ENCODE measurements around the gene FOXN3. TPM values are rescaled to one million over a fixed set of nuclear protein-coding genes. Genes with fewer than 3 reads are reported as not detected.

Gene FOXN3
- polyA plus RNA-seq, 1 of the 3 experiments (the other 2 are of a cell fraction), result 9.8 TPM

DNA sequence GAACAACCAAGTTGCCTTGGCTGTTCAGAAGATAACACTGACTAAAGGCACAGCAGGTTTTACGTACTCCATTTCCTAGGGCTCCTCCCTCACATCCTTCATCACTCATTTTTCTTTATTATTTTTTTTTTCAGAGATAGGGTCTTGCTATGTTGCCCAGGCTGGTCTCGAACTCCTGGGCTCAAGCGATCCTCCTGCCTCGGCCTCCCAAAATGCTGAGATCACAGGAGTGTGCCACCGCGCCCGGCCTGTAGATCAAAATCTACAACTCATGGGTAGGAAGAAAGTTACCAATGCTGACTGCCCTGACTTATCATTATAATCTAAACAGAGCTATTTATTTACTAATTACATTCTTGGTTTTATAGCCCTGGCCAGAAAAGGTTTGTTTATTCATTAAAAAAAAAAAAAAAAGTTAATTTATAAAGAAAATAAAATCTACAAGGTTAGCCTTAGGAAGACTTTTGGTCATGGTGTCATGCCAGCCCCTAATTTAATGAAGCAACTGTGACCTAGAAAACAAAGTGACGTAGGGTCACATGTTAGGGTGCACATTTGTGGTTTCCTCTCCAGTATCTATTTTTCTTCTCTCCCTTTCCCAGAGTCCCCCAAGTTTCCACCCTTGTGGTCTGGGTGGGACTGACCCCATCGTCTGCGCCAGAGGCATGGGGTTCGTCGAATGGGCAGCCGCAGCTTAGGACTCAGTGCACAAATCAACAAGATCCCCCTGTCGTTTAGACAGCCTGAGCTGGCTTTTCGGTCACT, 19.0 kb upstream of the FOXN3 start (continued):
- TF ChIP-seq, protein P1, sequence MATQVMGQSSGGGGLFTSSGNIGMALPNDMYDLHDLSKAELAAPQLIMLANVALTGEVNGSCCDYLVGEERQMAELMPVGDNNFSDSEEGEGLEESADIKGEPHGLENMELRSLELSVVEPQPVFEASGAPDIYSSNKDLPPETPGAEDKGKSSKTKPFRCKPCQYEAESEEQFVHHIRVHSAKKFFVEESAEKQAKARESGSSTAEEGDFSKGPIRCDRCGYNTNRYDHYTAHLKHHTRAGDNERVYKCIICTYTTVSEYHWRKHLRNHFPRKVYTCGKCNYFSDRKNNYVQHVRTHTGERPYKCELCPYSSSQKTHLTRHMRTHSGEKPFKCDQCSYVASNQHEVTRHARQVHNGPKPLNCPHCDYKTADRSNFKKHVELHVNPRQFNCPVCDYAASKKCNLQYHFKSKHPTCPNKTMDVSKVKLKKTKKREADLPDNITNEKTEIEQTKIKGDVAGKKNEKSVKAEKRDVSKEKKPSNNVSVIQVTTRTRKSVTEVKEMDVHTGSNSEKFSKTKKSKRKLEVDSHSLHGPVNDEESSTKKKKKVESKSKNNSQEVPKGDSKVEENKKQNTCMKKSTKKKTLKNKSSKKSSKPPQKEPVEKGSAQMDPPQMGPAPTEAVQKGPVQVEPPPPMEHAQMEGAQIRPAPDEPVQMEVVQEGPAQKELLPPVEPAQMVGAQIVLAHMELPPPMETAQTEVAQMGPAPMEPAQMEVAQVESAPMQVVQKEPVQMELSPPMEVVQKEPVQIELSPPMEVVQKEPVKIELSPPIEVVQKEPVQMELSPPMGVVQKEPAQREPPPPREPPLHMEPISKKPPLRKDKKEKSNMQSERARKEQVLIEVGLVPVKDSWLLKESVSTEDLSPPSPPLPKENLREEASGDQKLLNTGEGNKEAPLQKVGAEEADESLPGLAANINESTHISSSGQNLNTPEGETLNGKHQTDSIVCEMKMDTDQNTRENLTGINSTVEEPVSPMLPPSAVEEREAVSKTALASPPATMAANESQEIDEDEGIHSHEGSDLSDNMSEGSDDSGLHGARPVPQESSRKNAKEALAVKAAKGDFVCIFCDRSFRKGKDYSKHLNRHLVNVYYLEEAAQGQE (IDR thresholded peaks at IDR 0.05; ENCODE audit: low read depth, low read length), result no peak
- TF ChIP-seq TAF1 (IDR thresholded peaks at IDR 0.05; ENCODE audit: borderline replicate concordance, low read depth, low read length) (no peak), FOSL2 (IDR thresholded peaks at IDR 0.05; ENCODE audit: borderline replicate concordance, low read depth) (no peak), JUND (IDR thresholded peaks at IDR 0.05) (no peak), MXI1 (IDR thresholded peaks at IDR 0.05; ENCODE audit: low read depth, low read length) (no peak), RXRA (IDR thresholded peaks at IDR 0.05; ENCODE audit: borderline replicate concordance, low read depth) (no peak), MEF2A (IDR thresholded peaks at IDR 0.05; ENCODE audit: borderline replicate concordance, low read depth) (no peak), FOXJ3 (CRISPR knock-in tag; IDR thresholded peaks at IDR 0.05) (no peak), NFIC (IDR thresholded peaks at IDR 0.05; ENCODE audit: borderline replicate concordance) (no peak)

DNA sequence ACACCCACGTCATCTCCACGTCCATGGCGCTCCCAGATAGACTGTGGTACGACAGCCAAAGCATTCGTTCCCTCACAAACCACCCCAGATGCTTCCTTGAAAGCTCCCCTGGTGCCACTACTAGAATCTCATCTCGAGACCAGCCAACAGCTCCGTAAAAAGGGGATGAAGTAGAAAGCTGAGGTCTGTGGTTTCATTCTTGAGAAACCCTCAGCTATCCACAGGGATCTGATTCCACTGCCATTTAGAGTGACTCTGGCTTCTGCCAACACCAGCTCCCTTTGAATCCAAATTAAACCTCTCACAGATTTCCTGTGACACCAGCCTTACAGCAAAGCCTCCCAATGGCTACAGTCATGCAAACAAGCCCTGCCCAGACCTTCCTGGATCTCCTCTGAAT, 18.5 kb upstream of the FOXN3 start:
- H3K36me3 ChIP-seq (replicated peaks in 1 of 2; ENCODE audit: control insufficient read depth in 1 of 2, insufficient read depth in 2 of 2, low read length in 1 of 2), result no peaks in the 10 kb centered on the region
- no peaks in the 10 kb centered on the region for H3K9me2 ChIP-seq
- no peaks in the 10 kb centered on the region for H4K20me1 ChIP-seq (ENCODE audit: insufficient read depth)
- no peak overlapping the region for H2AFZ ChIP-seq (ENCODE audit: low read depth)
- no peak overlapping the region for H3K27ac ChIP-seq (ENCODE audit: low read depth in 2 of 2, low read length in 1 of 2)
- H3K9ac ChIP-seq, result no peak overlapping the region
- no peak for TF ChIP-seq FOXJ3 (CRISPR knock-in tag; IDR thresholded peaks at IDR 0.05)
- no peak for TF ChIP-seq GATA2 (CRISPR knock-in tag; IDR thresholded peaks at IDR 0.05)
- no peak for TF ChIP-seq EZH2phosphoT487 (IDR thresholded peaks at IDR 0.05; ENCODE audit: borderline replicate concordance, low read depth)
- TF ChIP-seq TCF12 (IDR thresholded peaks at IDR 0.05), result no peak
- TF ChIP-seq RAD21 (IDR thresholded peaks at IDR 0.05; ENCODE audit: low read length), result no peak
- TF ChIP-seq, protein P2, sequence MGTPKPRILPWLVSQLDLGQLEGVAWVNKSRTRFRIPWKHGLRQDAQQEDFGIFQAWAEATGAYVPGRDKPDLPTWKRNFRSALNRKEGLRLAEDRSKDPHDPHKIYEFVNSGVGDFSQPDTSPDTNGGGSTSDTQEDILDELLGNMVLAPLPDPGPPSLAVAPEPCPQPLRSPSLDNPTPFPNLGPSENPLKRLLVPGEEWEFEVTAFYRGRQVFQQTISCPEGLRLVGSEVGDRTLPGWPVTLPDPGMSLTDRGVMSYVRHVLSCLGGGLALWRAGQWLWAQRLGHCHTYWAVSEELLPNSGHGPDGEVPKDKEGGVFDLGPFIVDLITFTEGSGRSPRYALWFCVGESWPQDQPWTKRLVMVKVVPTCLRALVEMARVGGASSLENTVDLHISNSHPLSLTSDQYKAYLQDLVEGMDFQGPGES (IDR thresholded peaks at IDR 0.05; ENCODE audit: low read depth, low read length), result no peak
- TF ChIP-seq, protein P3, sequence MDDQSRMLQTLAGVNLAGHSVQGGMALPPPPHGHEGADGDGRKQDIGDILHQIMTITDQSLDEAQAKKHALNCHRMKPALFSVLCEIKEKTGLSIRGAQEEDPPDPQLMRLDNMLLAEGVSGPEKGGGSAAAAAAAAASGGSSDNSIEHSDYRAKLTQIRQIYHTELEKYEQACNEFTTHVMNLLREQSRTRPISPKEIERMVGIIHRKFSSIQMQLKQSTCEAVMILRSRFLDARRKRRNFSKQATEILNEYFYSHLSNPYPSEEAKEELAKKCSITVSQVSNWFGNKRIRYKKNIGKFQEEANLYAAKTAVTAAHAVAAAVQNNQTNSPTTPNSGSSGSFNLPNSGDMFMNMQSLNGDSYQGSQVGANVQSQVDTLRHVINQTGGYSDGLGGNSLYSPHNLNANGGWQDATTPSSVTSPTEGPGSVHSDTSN (IDR thresholded peaks at IDR 0.05), result no peak
- TF ChIP-seq POLR2AphosphoS5 (IDR thresholded peaks at IDR 0.05; ENCODE audit: low read depth, low read length), result no peak
- no peak for TF ChIP-seq RCOR1 (IDR thresholded peaks at IDR 0.05; ENCODE audit: low read length)
- TF ChIP-seq, protein P4, sequence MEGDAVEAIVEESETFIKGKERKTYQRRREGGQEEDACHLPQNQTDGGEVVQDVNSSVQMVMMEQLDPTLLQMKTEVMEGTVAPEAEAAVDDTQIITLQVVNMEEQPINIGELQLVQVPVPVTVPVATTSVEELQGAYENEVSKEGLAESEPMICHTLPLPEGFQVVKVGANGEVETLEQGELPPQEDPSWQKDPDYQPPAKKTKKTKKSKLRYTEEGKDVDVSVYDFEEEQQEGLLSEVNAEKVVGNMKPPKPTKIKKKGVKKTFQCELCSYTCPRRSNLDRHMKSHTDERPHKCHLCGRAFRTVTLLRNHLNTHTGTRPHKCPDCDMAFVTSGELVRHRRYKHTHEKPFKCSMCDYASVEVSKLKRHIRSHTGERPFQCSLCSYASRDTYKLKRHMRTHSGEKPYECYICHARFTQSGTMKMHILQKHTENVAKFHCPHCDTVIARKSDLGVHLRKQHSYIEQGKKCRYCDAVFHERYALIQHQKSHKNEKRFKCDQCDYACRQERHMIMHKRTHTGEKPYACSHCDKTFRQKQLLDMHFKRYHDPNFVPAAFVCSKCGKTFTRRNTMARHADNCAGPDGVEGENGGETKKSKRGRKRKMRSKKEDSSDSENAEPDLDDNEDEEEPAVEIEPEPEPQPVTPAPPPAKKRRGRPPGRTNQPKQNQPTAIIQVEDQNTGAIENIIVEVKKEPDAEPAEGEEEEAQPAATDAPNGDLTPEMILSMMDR (IDR thresholded peaks at IDR 0.05), result no peak
- no peak for TF ChIP-seq TEAD4 (IDR thresholded peaks at IDR 0.05; ENCODE audit: borderline replicate concordance, insufficient read depth)
- TF ChIP-seq, protein P5, sequence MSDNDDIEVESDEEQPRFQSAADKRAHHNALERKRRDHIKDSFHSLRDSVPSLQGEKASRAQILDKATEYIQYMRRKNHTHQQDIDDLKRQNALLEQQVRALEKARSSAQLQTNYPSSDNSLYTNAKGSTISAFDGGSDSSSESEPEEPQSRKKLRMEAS (IDR thresholded peaks at IDR 0.05; ENCODE audit: low read depth), result no peak
- 88% methylated on average over 7 of the region's 7 CpGs for WGBS (ENCODE audit: low lambda C conversion rate)
- H3K27me3 ChIP-seq (ENCODE audit: insufficient read depth), result no peaks in the 10 kb centered on the region
- H3K4me1 ChIP-seq (ENCODE audit: control insufficient read depth in 1 of 2, insufficient read depth in 2 of 2, low read depth in 1 of 2, low read length in 1 of 2), result peaks cover 3 to 4% of the 10 kb centered on the region in 2 experiments; a peak in 3 of 4 replicates
- H3K4me2 ChIP-seq, result no peak overlapping the region
- ChIA-PET CTCF (interaction anchor here (0.7 kb wide), 1 partner anchor 17 kb away, joined by 3 read pairs; no protein-coding TSS in a partner anchor), POLR2A (interaction anchor here (0.7 kb wide), 1 partner anchor 12 kb away, joined by 3 read pairs; no protein-coding TSS in a partner anchor)
- H3F3A ChIP-seq (replicated peaks; ENCODE audit: insufficient read depth), result no peaks in the 10 kb centered on the region
- DNase-seq, result no peak
- H3K4me3 ChIP-seq (ENCODE audit: low read depth in 2 of 2, low read length in 1 of 2), result no peak overlapping the region
- H3K79me2 ChIP-seq (ENCODE audit: insufficient read depth), result no peaks in the 10 kb centered on the region
- H3K9me3 ChIP-seq, result no peaks in the 10 kb centered on the region

Measured in SK-N-SH (cell line).